ENCODE results near the gene GRIA1. TPM values are rescaled to one million over a fixed set of nuclear protein-coding genes. Genes with fewer than 3 reads are reported as not detected.

GRIA1 gene
- total and polyA plus RNA-seq, 10 of the 15 experiments (the other 5 are each of a cell fraction or from before 2014, with no cell fraction given): 0.04 to 0.18 (median 0.04) TPM; not detected in 7

GRCh38 chr5:153712946-153713345 is 222.5 kb downstream of the GRIA1 start:
- intact Hi-C loops (cut with micrococcal nuclease; ENCODE audit: unreplicated experiment): no loop called here
- no peak overlapping the region for H3K4me2 ChIP-seq (ENCODE audit: control insufficient read depth, insufficient read depth)
- TF ChIP-seq NFIC (IDR thresholded peaks at IDR 0.05; ENCODE audit: low read depth, low read length) (no peak), YBX1 (IDR thresholded peaks at IDR 0.05) (no peak), RCOR1 (conservative IDR thresholded peaks at IDR 0.05; ENCODE audit: low read depth, low read length) (no peak), NKRF (conservative IDR thresholded peaks at IDR 0.05) (no peak), GABPA (IDR thresholded peaks at IDR 0.05; ENCODE audit: low read depth) (no peak), SUZ12 (IDR thresholded peaks at IDR 0.05; ENCODE audit: unreplicated experiment) (no peak), JUND (IDR thresholded peaks at IDR 0.05; ENCODE audit: low read depth, low read length) (no peak), BCL3 (IDR thresholded peaks at IDR 0.05; ENCODE audit: borderline replicate concordance, insufficient read depth, low read depth, low read length, poor library complexity, severe bottlenecking) (no peak), POLR2AphosphoS2 (IDR thresholded peaks at IDR 0.05; ENCODE audit: low read depth, low read length) (no peak), CEBPB (IDR thresholded peaks at IDR 0.05; ENCODE audit: borderline replicate concordance in 1 of 2, low read depth in 2 of 2, low read length in 2 of 2) (no peak), TAF1 (IDR thresholded peaks at IDR 0.05; ENCODE audit: borderline replicate concordance, low read depth, low read length) (no peak), MYB (IDR thresholded peaks at IDR 0.05; ENCODE audit: borderline replicate concordance, low read depth, low read length) (no peak)
- no peak overlapping the region for H3K27ac ChIP-seq (ENCODE audit: control insufficient read depth, insufficient read depth)
- no peak for ATAC-seq
- 3% methylated on average over 3 of the region's 3 CpGs for WGBS (ENCODE audit: insufficient coverage, insufficient replicate concordance, low lambda C conversion rate, missing lambda C conversion rate)
- no peaks in the 10 kb centered on the region for H4K20me1 ChIP-seq (ENCODE audit: control insufficient read depth, insufficient read depth)
- DNase-seq (ENCODE audit: low read depth, low spot score): no peak
- no peaks in the 10 kb centered on the region for H3K79me2 ChIP-seq (ENCODE audit: control insufficient read depth, insufficient read depth, low read length)
- H3K9ac ChIP-seq (ENCODE audit: control insufficient read depth, insufficient read depth, low read length): no peak overlapping the region
- FAIRE-seq: no peak
- ChIA-PET CTCF (interaction anchor here (1.0 kb wide), 1 partner anchor 264 kb away, joined by 4 read pairs; no protein-coding TSS in a partner anchor), RAD21 (ENCODE audit: unreplicated experiment) (no interaction called here), POLR2A (no interaction called here), SMC1A (ENCODE audit: uncharacterized antibody, unreplicated experiment) (interaction anchor here (1.7 kb wide), 1 partner anchor 9 kb away, joined by 3 read pairs; no protein-coding TSS in a partner anchor)
- H2AFZ ChIP-seq (ENCODE audit: control insufficient read depth, low read depth, low read length): no peak overlapping the region
- H3K9me3 ChIP-seq (replicated peaks; ENCODE audit: control insufficient read depth, insufficient read depth, low read length): no peaks in the 10 kb centered on the region
- H3K36me3 ChIP-seq (ENCODE audit: control insufficient read depth in 2 of 2, insufficient read depth in 2 of 2, low read length in 1 of 2): no peaks in the 10 kb centered on the region
- BruUV-seq (replicated peaks): no TSS peak
- in situ Hi-C loops (cut with MboI): no loop called here
- no peaks in the 10 kb centered on the region for H3K27me3 ChIP-seq (replicated peaks in 1 of 2; ENCODE audit: control insufficient read depth in 2 of 2, insufficient read depth in 2 of 2, low read length in 1 of 2)
- no peak overlapping the region for H3K4me3 ChIP-seq
- H3K4me1 ChIP-seq (ENCODE audit: control insufficient read depth, insufficient read depth, low read length): no peaks in the 10 kb centered on the region

Measured in GM12878 (cell line).